Sigmoid colon (tissue), 7 donors: ENCODE data around the gene POP5. TPM values are rescaled to one million over a fixed set of nuclear protein-coding genes. Genes with fewer than 3 reads are reported as not detected.

ENCODE experiments used
- DNase-seq: peaks from one replicate; pipeline ENCODE4 v3.0.0-alpha.2; 2019
- H3K27ac ChIP-seq, 4 donors: fragments of 200-600 bp; sonication (generic); one replicate each; pipeline ENCODE4 v1.5.1; 2016 to 2019; ENCODE audit warnings: mild to moderate bottlenecking in 1 of 4
- H3K27me3 ChIP-seq, 3 donors: fragments of 200-600 bp; sonication (generic); one replicate each; pipeline ENCODE4 v1.5.1; 2019; ENCODE audit warnings: mild to moderate bottlenecking in 1 of 3
- H3K36me3 ChIP-seq, 4 donors: fragments of 200-600 bp; sonication (generic); one replicate each; pipeline ENCODE4 v1.5.1; 2016 to 2019
- H3K4me1 ChIP-seq, 4 donors: fragments of 200-600 bp; sonication (generic); one replicate each; pipeline ENCODE4 v1.5.1; 2017 to 2019
- H3K4me3 ChIP-seq, 4 donors: fragments of 200-600 bp; sonication (generic); one replicate each; pipeline ENCODE4 v1.5.1; 2017 to 2019; ENCODE audit warnings: mild to moderate bottlenecking in 2 of 4, moderate library complexity in 1 of 4
- H3K9me3 ChIP-seq, 4 donors: fragments of 200-600 bp in 3 of 4; sonication (generic) in 3 of 4; one replicate each; pipeline versions ENCODE4 v1.5.1 to v1.6.1; 2013 to 2019
- EP300 ChIP-seq, 4 donors: sonication (generic); formaldehyde crosslinking; IDR thresholded peaks; one replicate each; pipeline ENCODE4 v1.6.1; 2017; ENCODE audit warnings: antibody characterized with exemption in 4 of 4
- POLR2A ChIP-seq, 2 donors: fragments of 450-650 bp; IDR thresholded peaks; one replicate each; pipeline ENCODE4 v1.6.1; 2016; ENCODE audit warnings: antibody characterized with exemption in 2 of 2, mild to moderate bottlenecking in 2 of 2, moderate library complexity in 2 of 2
- POLR2AphosphoS5 ChIP-seq, 4 donors: sonication (generic); formaldehyde crosslinking; IDR thresholded peaks; one replicate each; pipeline ENCODE4 v1.6.1; 2017; ENCODE audit warnings: antibody characterized with exemption in 4 of 4
- WGBS, 2 donors: extraction: QIAGEN DNeasy Blood & Tissue Kit; methylation state at CpG; one replicate each; pipeline ENCODE4 v1.1.7; 2013; 5-methylcytosine and 5-hydroxymethylcytosine counted together
- intact Hi-C: fragments of 100-400 bp; cut with DNase I; formaldehyde crosslinking; loops from one replicate; pipeline ENCODE4 v1.15.1; 2023
- polyA plus RNA-seq, 3 donors: library from polyadenylated mRNA; stranded (reverse); fragments of 200-250 nt; gene quantifications; one replicate each; pipeline ENCODE4 v1.2.3, GENCODE V29; 2013
- total RNA-seq, 4 donors: library from RNA; depleted of rRNA; stranded (reverse); fragments of >200 nt; gene quantifications; one replicate each; pipeline ENCODE4 v1.1.0, GENCODE V29; 2016
- TF ChIP-seq, protein P1 (sequence below), 4 experiments: fragments of 450-650 bp in 3 of 4; fragments of 200-600 bp in 1 of 4; IDR thresholded peaks; one replicate each; pipeline ENCODE4 v1.5.1; 2016 to 2019; ENCODE audit warnings: antibody characterized with exemption in 4 of 4, mild to moderate bottlenecking in 3 of 4, moderate library complexity in 2 of 4
- donor health status: healthy with polysubstance abuse.
- donor health status: Bipolar disorder and iron deficiency.
- donor health status: healthy.

POP5 gene
- total and polyA plus RNA-seq, 7 donors, result 21.0 to 58.0 (median 27.8) TPM

DNA sequence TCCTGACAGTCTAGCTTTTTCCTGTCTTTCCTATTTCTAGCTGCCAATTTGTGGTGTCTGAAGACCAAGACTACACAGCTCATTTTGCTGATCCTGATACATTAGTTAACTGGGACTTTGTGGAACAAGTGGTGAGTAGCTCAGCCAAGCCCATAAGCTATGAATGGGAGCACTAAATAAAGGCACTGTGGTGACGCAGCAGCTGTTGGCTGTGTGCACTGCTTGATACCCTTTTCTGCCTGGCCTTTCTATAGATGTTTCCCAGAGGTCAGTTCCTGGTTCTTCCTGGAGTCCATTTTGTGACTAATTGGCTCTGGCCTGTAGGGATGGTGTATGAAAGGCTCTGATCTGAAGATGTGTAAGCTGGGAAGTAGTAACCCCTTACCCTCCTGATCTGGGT is 26.5 kb downstream of the POP5 start:
- intact Hi-C loops, result no loop called here
- DNase-seq, result no peak
- peak overlapping the region in 1 of 4 donors; percentile 27 for H3K27ac ChIP-seq
- peaks cover 0 to 24% (median 18%) of the 10 kb centered on the region in 4 donors for H3K4me1 ChIP-seq
- no peak overlapping the region for H3K4me3 ChIP-seq
- H3K36me3 ChIP-seq, result peaks cover 28 to 92% (median 39%) of the 10 kb centered on the region in 4 donors
- no peaks in the 10 kb centered on the region for H3K27me3 ChIP-seq
- WGBS, 2 donors, result 90 to 96% methylated on average over 1 of the region's 1 CpG
- H3K9me3 ChIP-seq, result no peaks in the 10 kb centered on the region
- TF ChIP-seq POLR2A (IDR thresholded peaks at IDR 0.05) (no peak), EP300 (IDR thresholded peaks at IDR 0.05) (no peak), POLR2AphosphoS5 (IDR thresholded peaks at IDR 0.05) (no peak)
- TF ChIP-seq, protein P1, sequence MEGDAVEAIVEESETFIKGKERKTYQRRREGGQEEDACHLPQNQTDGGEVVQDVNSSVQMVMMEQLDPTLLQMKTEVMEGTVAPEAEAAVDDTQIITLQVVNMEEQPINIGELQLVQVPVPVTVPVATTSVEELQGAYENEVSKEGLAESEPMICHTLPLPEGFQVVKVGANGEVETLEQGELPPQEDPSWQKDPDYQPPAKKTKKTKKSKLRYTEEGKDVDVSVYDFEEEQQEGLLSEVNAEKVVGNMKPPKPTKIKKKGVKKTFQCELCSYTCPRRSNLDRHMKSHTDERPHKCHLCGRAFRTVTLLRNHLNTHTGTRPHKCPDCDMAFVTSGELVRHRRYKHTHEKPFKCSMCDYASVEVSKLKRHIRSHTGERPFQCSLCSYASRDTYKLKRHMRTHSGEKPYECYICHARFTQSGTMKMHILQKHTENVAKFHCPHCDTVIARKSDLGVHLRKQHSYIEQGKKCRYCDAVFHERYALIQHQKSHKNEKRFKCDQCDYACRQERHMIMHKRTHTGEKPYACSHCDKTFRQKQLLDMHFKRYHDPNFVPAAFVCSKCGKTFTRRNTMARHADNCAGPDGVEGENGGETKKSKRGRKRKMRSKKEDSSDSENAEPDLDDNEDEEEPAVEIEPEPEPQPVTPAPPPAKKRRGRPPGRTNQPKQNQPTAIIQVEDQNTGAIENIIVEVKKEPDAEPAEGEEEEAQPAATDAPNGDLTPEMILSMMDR (IDR thresholded peaks at IDR 0.05), result no peak

DNA sequence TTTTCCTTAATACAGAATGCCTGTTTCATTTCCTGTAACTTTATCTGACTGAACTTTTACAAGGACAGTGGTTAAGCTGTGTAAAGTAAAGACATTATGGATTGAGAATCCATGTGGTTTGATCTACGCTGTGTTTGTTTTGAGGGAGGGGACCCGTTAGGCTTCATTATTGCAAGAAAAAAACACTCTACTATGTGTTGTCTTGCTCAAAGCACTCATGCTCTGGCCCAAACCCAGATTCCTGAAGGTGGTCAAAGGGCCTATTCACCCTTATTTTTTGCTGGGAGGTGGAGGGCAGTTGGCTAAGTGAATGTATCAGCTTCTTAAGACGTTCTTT is 35.2 kb downstream of the POP5 start:
- Histone ChIP-seq H3K4me1 (peaks cover 0 to 72% (median 62%) of the 10 kb centered on the region in 4 donors), H3K36me3 (peaks cover 14 to 62% (median 27%) of the 10 kb centered on the region in 4 donors), H3K27ac (peak overlapping the region in 1 of 4 donors; percentile 26), H3K9me3 (no peaks in the 10 kb centered on the region), H3K4me3 (no peak overlapping the region), H3K27me3 (no peaks in the 10 kb centered on the region)
- no peak for DNase-seq
- intact Hi-C loops, result no loop called here
- TF ChIP-seq EP300 (IDR thresholded peaks at IDR 0.05) (no peak), POLR2A (IDR thresholded peaks at IDR 0.05) (no peak), POLR2AphosphoS5 (IDR thresholded peaks at IDR 0.05) (no peak)
- TF ChIP-seq, protein P1 (IDR thresholded peaks at IDR 0.05), result no peak
- WGBS, 2 donors, result 16 to 63% methylated on average over 3 of the region's 3 CpGs

GRCh38 chr12:120544691-120545090 is 36.5 kb downstream of the POP5 start:
- peaks cover 0 to 72% (median 65%) of the 10 kb centered on the region in 4 donors for H3K4me1 ChIP-seq
- TF ChIP-seq POLR2A (IDR thresholded peaks at IDR 0.05) (no peak), EP300 (IDR thresholded peaks at IDR 0.05) (no peak), POLR2AphosphoS5 (IDR thresholded peaks at IDR 0.05) (no peak)
- TF ChIP-seq, protein P1 (IDR thresholded peaks at IDR 0.05), result no peak
- 83 to 87% methylated on average over 3 of the region's 3 CpGs for WGBS, 2 donors

GRCh38 chr12:120542166-120542565 is 39.0 kb downstream of the POP5 start:
- Histone ChIP-seq H3K4me1 (peaks cover 0 to 91% (median 86%) of the 10 kb centered on the region in 4 donors), H3K27ac (peak overlapping the region; percentile 31 to 99 (median 62))

More at GRCh38 chr12:120544691-120545090, 36.5 kb downstream of the POP5 start:
- H3K27me3 ChIP-seq, result no peaks in the 10 kb centered on the region
- intact Hi-C loops, result no loop called here
- no peak overlapping the region for H3K4me3 ChIP-seq
- H3K9me3 ChIP-seq, result no peaks in the 10 kb centered on the region
- peaks cover 14 to 49% (median 27%) of the 10 kb centered on the region in 4 donors for H3K36me3 ChIP-seq
- H3K27ac ChIP-seq, result peak overlapping the region in 1 of 4 donors; percentile 45
- DNase-seq, result no peak

More at GRCh38 chr12:120542166-120542565, 39.0 kb downstream of the POP5 start:
- Histone ChIP-seq H3K36me3 (peaks cover 8 to 24% (median 9%) of the 10 kb centered on the region in 4 donors), H3K27me3 (no peaks in the 10 kb centered on the region), H3K4me3 (no peak overlapping the region), H3K9me3 (no peaks in the 10 kb centered on the region)
- DNase-seq, result no peak
- TF ChIP-seq POLR2AphosphoS5 (IDR thresholded peaks at IDR 0.05) (no peak), EP300 (IDR thresholded peaks at IDR 0.05) (no peak), POLR2A (IDR thresholded peaks at IDR 0.05) (no peak)
- TF ChIP-seq, protein P1 (IDR thresholded peaks at IDR 0.05), result no peak
- intact Hi-C loops, result no loop called here
- WGBS, 2 donors, result 97 to 99% methylated on average over 5 of the region's 5 CpGs
